HG02798 (cell line): Measurements from ENCODE around the gene RRP36.

Experiments used
- ATAC-seq: cut with Tn5 transposase; IDR thresholded peaks from one replicate; pipeline ENCODE4 v1.9.1; 2021; ENCODE audit warnings: mild to moderate bottlenecking; ENCODE audit not compliant: unreplicated experiment, poor library complexity

The RRP36 gene

DNA sequence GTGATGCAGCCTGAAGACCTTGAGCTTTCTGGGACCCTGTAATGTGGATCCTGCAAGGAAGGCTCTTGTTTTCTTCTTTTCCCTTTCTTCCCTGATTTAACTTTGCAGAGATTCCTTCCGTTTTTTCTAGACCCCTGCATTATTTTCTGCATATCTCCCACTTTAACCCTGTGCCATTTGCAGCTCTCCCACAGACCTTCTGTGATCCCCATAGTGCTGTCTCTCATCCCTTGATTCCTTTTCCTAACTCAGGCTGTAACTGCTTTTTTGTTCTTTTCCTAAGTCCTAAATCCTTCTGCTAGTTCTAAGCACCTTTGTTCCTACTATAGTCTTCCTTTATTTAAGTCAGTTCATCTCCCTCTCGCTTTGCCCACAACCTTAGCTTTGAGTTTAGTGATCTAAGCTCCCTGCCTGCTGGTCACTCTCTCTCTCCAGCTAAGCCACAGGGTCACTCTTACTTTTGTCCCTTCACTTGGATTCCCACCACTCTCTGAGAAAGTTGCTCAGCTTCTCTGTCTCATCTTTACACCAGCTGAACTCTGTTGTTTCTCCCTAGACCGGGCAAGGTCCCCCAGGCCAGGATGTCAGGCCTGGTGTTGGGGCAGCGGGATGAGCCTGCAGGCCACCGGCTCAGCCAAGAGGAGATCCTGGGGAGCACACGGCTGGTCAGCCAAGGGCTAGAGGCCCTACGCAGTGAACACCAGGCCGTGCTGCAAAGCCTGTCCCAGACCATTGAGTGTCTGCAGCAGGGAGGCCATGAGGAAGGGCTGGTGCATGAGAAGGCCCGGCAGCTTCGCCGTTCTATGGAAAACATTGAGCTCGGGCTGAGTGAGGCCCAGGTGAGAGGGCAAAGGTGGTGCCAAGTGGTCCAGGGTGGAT, 39.6 kb downstream of the RRP36 start:
- no peak for ATAC-seq

DNA sequence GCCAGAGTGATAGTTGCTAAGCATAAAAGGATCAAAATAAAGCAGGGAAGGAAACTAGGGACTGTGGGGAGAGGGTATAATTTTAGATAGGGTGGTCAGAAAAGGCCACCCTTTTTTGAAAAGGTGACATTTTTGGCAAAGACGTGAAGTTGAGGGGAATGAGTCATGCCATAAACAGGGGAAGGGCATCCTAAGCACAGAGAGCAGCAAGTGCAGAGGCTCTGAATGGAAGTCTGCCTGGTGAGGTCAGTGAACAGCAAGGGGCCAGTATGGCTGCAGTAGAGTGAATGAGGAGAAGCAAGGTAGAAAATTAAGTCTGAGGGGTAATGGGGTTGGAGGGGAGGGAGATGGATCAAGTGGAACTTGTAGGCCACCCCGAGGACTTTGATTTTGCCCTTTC, 40.4 kb downstream of the RRP36 start:
- no peak for ATAC-seq

DNA sequence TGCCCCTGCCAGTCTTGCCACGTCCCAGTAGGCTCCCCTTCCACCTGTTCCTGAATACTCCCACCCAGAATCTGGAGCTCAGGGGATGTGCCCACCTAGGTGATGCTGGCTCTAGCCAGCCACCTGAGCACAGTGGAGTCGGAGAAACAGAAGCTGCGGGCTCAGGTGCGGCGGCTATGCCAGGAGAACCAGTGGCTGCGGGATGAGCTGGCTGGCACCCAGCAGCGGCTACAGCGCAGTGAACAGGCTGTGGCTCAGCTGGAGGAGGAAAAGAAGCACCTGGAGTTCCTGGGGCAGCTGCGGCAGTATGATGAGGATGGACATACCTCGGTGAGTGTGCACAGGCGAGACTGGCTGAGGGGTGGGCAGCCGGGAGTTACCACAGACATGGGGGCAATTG, 41.4 kb downstream of the RRP36 start:
- ATAC-seq = no peak

DNA sequence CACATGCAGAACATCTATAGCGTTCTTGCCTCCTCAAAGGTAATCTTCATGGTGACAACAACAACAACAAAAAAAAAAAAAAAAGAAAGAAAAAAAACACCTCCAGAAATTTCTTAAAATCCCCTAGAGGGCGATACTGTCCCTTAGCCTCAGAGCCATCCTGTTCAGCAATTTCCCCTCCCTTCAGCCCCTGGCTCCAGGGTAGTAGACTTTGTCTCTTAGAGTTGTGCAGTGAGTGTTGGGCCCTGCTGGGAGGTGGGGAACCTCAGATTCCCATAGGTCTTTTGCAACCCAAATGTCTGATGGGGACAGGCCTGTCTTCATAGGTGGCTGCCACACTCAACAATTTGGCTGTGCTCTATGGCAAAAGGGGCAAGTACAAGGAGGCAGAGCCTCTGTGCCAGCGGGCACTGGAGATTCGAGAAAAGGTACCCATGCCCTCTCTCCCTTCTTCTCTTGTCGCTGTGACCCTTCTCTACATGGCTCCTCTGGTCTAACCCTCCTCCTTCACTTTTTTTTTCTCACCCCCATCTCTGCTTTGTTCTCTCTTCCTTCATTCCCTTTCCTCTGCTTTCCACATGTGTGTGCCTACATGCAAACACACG, 48.7 kb downstream of the RRP36 start:
- ATAC-seq = no peak

DNA sequence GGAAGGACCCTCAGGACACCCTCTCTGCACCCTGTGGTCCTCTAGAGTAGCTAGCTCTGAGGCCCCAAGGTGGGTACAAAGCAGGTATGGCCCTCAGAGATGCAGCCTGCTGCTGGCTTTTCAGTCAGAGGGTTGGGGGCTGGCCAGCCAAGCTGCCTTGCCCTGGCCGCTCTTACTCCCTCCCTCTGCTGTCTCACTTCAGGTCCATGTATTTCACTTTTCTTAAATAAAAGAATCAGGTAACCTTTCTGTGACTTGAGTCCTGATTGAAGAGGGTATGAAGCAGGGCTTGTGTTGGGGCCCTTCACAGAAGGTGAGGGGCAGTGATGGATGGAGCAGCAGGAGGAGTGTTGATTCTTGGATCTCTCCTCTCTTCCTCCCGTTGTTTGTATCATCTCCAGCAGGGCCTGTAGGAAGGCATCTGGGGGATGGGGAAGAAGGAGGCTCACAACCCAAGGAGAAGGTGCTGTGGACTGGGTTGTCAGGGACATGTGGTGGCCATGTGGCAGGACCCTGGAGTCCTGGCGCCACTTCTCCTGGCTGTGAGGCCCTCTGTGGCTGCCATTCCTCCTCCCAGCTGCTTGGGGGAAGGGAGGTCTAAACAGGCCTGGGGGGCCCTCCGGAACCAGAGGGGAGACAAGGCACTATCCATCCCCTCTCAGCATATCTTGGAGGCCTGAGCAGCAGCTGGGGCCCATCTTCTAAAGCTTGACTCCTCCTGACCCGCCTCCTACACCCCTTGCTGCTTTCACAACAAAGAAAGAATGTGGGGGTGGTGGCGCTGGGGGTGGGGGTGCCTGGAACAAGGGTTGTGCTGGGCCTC, 53.6 kb downstream of the RRP36 start:
- ATAC-seq = no peak

DNA sequence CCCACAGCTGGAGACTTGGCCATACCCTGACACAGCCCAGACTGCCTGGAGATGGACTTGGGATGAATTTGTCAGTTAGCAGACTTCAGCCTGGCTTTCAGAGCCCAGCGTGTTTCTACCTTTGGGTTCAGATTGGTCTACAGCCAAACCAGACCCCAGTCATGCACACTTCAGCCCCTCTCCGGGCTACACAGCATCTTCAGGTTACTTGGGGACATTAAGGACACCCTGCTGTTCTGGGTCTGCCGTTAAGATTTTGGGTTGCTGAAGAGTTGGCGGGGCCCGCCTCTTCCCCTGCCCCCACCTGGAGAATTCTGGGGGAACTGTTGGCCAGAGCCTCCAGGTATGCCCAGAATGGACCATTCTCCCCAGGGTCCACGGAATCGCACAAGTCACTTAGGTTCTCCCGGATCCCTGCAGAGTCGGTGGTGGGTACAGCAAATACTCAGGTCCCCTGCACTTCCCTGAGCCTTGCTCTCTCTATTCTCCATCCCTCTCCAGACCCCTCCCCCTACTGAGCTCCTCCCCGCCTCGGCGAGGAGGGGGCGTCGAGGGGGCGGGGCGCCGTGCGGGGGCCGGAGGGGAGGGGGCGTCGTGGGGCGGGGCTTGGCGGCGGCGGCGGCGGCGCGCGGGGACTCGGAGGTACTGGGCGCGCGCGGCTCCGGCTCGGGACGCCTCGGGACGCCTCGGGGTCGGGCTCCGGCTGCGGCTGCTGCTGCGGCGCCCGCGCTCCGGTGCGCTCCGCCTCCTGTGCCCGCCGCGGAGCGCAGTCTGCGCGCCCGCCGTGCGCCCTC, 54.4 kb downstream of the RRP36 start, which contains the start of gene PTK7:
TSS of gene PTK7 (plus strand) at position 645 of the 794 bp plus-strand sequence. CDS start 175 bp downstream, outside the sequence.
- no peak for ATAC-seq

DNA sequence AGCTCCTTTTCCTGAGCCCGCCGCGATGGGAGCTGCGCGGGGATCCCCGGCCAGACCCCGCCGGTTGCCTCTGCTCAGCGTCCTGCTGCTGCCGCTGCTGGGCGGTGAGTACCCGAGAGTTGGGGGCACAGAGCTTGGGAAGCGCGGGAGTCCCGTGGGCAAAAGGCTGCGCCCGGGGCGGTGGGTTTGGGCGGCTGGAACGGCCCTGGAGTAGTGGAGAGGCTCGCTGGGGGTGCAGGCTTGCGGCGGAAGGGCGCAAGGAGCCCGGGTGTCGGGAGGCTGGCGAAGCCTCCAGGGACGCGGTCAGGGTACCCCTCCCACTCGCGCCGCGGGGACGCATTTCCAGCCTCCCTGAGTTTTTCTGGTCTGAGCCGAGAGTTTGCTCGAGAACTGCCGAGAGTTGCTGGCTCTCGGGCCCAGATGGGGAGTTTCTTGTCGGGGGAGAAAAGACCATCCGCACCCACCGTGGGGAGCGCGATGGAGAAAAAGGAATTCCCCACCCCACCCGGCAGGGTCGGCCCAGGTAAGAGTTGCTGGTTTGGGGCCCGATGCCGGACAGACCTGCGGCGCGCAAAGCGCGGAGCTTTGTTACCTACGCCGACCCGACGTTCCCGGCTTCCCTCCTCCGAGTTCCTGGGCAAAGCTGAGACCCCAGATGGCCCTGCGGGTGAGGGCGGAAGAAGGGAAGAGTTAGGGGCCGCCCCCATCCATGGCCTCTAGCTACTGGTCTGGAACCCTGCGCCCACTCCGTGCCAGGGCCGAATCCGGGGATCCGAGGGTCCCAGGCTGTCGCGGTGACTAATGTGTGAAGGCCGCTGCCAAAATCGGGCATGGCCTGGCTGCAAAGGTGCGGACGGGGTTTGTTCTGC, 55.3 kb downstream of the RRP36 start:
- ATAC-seq = no peak

DNA sequence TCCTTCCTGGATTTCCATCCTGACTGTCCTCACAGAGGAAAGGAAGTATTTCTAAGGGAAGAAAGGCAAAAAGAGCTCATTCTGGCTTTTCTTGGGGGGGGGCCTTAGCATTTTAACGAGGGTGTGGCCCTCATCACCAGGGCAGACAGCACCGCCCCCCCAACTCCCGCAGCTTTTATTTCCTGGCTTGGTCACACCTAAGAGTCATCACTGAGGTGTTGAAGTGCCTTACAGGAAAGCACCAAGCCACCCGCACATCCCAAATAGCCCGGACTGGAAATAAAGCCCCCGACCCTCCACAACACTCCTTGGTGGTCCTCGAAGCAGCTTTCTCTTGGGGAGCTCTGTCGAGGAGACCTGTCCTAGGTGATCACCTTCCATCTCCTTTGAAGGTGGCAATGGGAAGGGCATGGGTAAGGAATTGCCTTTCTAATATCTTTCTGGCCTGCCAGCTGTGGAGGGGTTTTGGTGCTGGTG, 55.9 kb downstream of the RRP36 start:
- ATAC-seq = no peak

DNA sequence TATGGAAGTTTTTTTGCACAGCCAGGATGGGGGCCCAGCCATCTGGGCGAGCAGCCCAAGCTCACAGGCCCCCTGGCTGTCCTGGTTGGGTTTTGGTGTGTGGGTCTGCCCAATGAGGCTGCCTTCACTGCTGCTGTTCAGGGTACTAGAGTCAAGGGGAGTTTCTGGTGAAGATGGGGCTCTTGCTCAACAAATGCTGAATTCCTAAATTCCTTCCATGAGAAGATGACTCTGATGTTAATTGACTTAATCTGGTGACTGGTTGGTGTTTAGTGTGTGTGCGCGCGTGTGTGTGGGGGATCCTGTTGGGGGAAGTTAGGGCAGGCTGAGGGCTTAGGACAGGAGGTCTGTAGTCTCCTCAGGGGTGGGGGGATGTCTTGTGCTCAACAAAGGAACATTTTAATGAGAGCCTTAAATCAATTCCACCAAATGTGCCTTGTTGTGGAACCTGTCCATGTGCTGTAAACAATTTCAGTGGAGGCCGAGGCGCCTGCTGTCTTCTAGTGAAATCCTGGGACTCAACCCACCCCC, 56.6 kb downstream of the RRP36 start:
- ATAC-seq = no peak

DNA sequence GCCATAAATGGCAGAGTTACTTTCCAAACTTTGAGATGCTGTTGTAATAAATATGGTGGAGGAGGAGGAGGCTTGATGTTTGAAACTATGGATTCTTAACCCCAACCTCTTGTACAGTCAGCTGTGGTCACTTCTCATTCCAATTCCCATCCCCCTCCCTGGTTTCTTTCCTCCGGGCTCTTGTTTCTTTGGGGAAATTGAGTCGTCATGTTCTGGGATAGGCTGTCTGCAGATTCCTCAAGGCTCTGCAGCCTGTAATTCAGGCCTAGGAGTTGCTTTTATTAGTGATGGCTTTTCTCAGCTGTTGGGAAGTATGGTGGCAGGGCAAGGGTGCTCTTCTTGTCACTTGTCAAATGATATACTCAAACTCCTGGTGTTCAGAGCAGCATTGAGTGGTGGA, 57.3 kb downstream of the RRP36 start:
- no peak for ATAC-seq
